HG02588 (cell line): Measurements from ENCODE around the gene FMO3.

ENCODE experiments used
- ATAC-seq: cut with Tn5 transposase; IDR thresholded peaks from one replicate; pipeline ENCODE4 v1.9.1; 2021; ENCODE audit warnings: mild to moderate bottlenecking, moderate library complexity; ENCODE audit not compliant: unreplicated experiment

FMO3 gene

GRCh38 chr1:171158096-171158495 is 67.4 kb downstream of the FMO3 start:
- ATAC-seq = no peak

DNA sequence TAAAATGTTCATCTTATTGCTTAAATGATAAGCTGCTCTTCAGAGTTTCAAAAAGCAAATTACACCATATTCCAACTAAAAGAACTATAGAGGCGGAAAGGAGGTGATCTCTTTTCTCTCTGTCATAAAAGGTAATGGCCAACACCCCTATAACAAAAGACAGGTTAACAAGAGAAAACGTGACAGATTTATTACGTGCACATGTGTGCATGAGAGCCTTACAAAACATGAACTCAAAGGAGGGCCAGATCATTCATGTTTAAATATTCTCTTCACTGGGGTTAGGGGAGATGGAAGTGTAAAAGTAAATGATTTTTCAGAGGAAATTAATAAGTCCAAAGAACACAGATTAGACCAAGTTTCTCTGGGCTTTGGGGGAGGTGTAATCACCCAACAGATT is 67.8 kb downstream of the FMO3 start:
- ATAC-seq = no peak

- no peak for ATAC-seq
Observed at GRCh38 chr1:171159148-171159547, 68.4 kb downstream of the FMO3 start.

DNA sequence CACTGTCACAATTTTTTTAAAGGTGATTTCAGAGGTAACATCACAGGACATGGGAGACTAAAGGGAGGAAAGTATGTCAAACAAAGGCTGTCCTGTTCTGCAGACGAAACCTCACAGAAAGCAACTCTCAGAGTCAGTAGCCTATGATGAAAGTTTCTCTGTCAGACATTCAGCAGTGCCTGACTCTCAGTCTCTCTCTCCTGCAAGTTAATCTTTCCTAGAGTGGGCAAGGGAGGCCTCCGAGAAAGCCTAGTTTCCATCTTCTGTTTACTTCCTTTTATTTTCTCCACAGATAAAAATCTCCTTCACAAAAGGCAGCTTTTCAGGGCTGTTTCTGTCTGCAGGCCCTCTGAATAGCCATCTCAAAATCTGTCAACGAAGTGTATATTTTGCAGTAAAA is 69.5 kb downstream of the FMO3 start:
- no peak for ATAC-seq

GRCh38 chr1:171160639-171161354 is 70.1 kb downstream of the FMO3 start:
- no peak for ATAC-seq

GRCh38 chr1:171161431-171161830 is 70.7 kb downstream of the FMO3 start:
- ATAC-seq = no peak

GRCh38 chr1:171166361-171166760 is 75.7 kb downstream of the FMO3 start:
- ATAC-seq = no peak
